HG03108 (cell line): ENCODE measurements around the gene GNG3.
"Not testable (repeated sequence)": the region's sequence is repeated elsewhere in the genome, so short reads cannot be mapped to it uniquely, and the experiment has no call there.

ENCODE experiments used
- ATAC-seq: cut with Tn5 transposase; IDR thresholded peaks from one replicate; pipeline ENCODE4 v1.9.1; 2021; ENCODE audit warnings: moderate library complexity; ENCODE audit not compliant: unreplicated experiment

GNG3 gene

GRCh38 chr11:62687508-62688396 lies 19.7 kb upstream of the GNG3 start:
- ATAC-seq: no peak

DNA sequence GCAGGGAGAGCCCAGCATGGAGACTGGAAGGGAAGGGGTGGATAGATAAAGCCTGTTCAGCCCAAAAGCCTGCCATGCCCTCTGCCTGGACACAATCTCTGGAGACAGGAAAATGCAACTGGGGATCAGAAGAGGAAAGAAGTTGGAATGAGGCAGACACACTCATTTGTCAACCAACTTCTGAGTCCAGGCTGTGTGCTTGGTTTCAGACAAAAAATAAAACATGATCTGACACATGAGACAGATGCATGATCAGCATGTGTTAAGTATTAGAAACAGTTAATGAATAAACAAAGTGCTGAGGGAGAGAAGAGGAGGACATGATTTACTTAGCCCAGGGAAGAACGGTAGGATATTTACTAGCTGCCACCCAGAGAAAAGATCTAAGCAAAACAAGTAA lies 19.0 kb upstream of the GNG3 start:
- no peak for ATAC-seq

GRCh38 chr11:62689421-62690183 lies 17.9 kb upstream of the GNG3 start, which contains the start of gene LRRN4CL:
Gene LRRN4CL, minus strand, starts transcription at chr11:62689530. Its CDS starts 1,022 bp downstream, at chr11:62688508.
- no peak for ATAC-seq

DNA sequence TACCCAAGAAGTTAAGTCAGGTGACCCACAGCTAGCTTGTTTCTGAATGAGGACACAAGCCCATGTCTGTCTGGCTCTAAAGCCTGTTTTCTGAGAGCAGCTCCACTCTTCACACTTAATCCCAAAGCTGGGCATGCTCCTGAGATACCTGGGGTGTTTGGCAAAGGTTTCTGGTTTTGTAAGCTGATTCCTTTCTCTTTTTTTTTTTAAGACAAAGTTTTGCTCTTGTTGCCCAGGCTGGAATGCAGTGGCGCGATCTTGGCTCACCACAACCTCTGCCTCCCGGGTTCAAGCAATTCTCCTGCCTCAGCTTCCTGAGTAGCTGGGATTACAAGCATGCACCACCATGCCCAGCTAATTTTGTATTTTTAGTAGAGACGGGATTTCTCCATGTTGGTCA lies 13.9 kb upstream of the GNG3 start:
- ATAC-seq: not testable (repeated sequence)

DNA sequence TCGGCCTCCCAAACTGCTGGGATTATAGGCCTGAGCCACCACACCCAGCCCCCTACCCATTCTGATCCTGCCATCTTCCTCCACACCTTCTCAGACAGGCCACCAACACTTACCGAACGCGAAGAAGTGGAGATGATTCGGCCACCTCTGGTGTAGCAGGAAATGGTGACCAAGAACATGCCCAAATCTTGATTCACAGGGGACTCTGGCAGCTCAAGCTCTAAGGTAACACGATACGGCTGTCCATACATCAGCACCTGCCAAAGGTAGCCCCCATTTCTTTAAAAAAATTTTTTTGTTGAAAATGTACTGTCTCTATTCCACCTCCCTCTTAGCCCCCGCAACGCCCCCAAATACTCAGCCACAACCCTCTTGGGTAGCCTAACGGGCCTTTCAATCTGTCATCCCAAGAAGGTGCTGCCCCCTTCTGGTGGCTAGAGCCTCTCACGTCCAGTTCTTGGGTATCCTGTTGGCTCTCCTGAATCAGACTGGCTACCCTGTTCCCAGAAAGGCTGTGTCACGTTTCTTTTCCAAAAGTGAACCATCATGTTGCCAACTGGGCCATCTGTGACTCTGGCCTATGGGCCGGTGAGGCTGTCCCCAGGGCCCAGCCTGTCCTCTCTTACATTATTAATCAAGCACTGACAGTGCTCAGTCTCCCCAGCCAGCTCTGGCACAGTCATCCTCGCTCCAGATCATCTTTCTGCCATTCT lies 12.9 kb upstream of the GNG3 start:
- no peak for ATAC-seq

GRCh38 chr11:62702246-62702645 lies 5.2 kb upstream of the GNG3 start:
- no peak for ATAC-seq

DNA sequence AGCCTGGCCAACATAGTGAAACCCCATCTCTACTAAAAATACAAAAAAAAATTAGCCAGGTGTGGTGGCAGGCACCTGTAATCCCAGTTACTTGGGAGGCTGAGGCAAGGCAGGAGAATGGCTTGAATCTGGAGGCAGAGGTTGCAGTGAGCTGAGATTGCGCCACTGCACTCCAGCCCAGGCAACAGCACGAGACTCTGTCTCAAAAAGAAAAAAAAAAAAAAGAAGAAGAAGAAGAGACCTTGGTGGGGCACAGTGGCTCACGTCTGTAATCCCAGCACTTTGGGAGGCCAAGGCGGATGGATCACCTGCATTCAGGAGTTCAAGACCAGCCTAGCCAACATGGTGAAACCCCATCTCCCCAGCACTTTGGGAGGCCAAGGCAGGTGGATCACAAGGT lies 3.6 kb upstream of the GNG3 start:
- ATAC-seq: not testable (repeated sequence)

DNA sequence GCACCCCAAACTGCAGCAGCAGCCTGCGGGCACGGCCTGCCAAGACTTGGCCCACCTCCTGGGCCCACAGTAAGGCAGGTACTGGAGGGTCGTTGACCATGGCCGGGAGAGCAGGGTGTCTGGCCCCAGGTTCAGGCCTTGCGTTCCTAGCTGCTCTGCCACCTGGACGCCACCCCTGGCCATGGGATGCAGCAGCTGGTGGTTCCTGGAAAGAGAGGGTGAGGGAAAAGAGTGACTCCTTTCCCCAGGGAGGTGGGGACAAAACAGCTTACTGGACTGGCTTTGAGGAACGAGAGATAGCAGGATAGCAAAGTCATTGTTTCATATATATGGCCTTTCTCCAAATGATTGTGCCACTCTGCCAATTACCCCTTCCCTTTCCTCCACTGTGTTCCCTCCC lies 2.1 kb upstream of the GNG3 start:
- ATAC-seq: no peak

GRCh38 chr11:62705880-62706849 lies 1.3 kb upstream of the GNG3 start:
- peak; percentile 52 for ATAC-seq

DNA sequence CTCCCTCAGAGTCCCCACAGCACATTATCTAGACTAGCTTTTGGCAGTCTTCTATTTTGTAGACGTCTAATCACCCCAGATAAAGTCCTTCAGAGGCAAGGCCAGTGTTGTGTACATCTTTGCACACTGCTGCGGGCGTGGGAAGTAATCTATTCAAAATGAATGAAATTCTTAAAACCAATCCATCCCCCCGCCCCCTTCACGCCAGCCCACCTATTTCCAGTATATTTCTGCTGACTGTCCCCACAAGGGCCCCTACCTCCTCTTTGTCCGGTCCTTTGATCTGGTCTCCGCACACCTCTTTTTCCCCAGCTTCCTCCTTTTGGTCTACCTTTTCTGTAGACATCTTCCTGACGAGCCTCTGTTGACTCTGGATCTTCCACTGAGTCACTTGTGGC lies 627 bp upstream of the GNG3 start:
- ATAC-seq: no peak

- ATAC-seq: no peak
These were observed 916 bp downstream of the GNG3 start for GRCh38 chr11:62708392-62708791.

- no peak for ATAC-seq
These were observed 1.3 kb downstream of the GNG3 start for GRCh38 chr11:62708793-62709192.

- peak; percentile 63 for ATAC-seq
These were observed 1.9 kb downstream of the GNG3 start for GRCh38 chr11:62709247-62710000.

- no peak for ATAC-seq
These were observed 2.5 kb downstream of the GNG3 start for GRCh38 chr11:62710001-62710345.

DNA sequence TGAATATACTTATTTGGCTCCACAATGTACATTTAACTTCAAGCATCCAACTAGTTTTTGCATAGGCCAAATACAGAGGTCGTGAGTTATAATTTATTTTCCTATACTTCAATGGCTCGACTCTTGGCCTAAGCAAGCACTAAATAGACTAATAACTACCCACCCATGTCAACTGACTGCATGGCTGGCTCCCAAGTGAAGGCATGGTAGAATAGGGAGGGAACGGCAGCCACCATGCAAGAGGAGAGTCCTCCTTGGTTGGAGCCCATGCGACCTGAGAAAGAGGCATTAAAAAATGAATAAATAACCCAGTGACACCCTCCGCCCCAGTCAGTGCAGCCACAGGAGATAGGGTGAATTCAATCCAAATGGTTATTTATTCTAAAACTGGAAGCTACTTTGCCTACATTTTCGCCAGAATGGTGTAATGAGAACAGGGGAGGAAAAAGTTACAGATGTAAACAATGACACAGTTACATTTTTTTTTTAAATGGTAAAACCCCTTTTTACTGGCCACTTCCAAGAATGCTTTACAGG lies 4.9 kb downstream of the GNG3 start:
- ATAC-seq: no peak

DNA sequence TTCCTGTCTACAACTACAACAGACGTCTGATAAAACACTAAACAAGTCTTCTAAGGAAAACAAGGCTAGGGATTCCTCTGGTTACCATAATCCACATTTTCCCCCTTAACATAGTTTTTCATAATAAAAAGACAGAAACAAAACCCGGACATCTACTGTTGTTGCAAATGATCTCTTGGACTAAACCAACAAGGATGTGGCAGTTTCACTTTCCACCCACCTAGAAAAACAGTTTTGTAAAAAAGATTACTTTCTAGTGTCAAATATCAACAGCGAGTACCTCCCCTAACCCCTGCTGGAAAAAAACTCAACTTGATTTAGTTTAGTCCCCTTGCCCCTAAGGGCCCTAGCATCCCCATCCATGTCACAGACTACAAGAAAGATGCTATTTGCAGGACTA lies 5.4 kb downstream of the GNG3 start:
- no peak for ATAC-seq

GRCh38 chr11:62713343-62713742 lies 5.9 kb downstream of the GNG3 start:
- no peak for ATAC-seq

GRCh38 chr11:62715150-62716130 lies 8.0 kb downstream of the GNG3 start:
- no peak for ATAC-seq
